Transverse colon (tissue), 4 donors: ENCODE results near the gene HBD.

Source experiments
- CTCF ChIP-seq, 5 experiments: fragments of 200-600 bp in 3 of 5; fragments of 450-650 bp in 2 of 5; sonication (generic) in 3 of 5; IDR thresholded peaks; 1 replicate in 2 of 5; 2 replicates in 3 of 5; pipeline ENCODE4 v1.5.1; 2016 to 2017; ENCODE audit warnings: antibody characterized with exemption in 5 of 5, inconsistent platforms in 3 of 5, mild to moderate bottlenecking in 2 of 5, moderate library complexity in 1 of 5
- EP300 ChIP-seq: sonication (generic); formaldehyde crosslinking; IDR thresholded peaks from one replicate; pipeline ENCODE4 v1.6.1; 2017; ENCODE audit warnings: antibody characterized with exemption, low read depth
- POLR2A ChIP-seq: fragments of 450-650 bp; IDR thresholded peaks from one replicate; pipeline ENCODE4 v1.6.1; 2016; ENCODE audit warnings: antibody characterized with exemption, mild to moderate bottlenecking, moderate library complexity
- POLR2AphosphoS5 ChIP-seq, 3 donors: sonication (generic); formaldehyde crosslinking; IDR thresholded peaks; one replicate each; pipeline ENCODE4 v1.6.1; 2016; ENCODE audit warnings: antibody characterized with exemption in 3 of 3

DNA sequence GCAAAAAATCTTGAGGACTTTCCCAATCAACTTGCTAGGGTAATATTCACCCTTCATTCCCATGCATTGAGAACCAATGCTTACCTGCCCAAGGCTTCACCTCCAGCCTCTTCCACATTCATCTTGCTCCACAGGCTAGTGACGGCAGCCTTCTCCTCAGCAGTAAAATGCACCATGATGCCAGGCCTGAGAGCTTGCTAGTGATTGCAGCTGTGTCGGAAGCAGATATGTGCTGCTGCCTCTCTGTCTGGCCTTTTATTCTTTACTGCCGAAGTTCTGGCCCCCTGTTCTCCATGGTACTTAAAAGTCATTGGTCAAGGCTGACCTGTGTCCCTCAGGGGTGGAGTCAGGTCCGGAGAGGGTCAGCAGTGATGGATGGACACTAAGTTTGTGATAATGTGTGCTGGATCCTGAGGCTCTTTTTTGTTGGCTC, 35.4 kb upstream of the HBD start, which contains the start of gene HBE1:
- TF ChIP-seq POLR2A: no peak
- no peak for TF ChIP-seq CTCF (IDR thresholded peaks at IDR 0.05)
- TF ChIP-seq POLR2AphosphoS5 (IDR thresholded peaks at IDR 0.05): no peak
- TF ChIP-seq EP300: no peak
